Activated CD8-positive, alpha-beta memory T cell treated with anti-CD3 and anti-CD28 coated beads, Interleukin-2, amount 50 U/mL, for 24 hours (primary cell): ENCODE data around the gene NDUFB7.
"Not testable (repeated sequence)": the region's sequence is repeated elsewhere in the genome, so short reads cannot be mapped to it uniquely, and the experiment has no call there.

ENCODE experiments used
- DNase-seq: peaks from one replicate; pipeline ENCODE4 v3.0.0-alpha.2; 2020; ENCODE audit errors: extremely low read depth

The NDUFB7 gene

GRCh38 chr19:14553042-14553938 lies 18.6 kb downstream of the NDUFB7 start:
- no peak for DNase-seq

- not testable (repeated sequence) for DNase-seq
Measured at GRCh38 chr19:14552006-14552360, 19.9 kb downstream of the NDUFB7 start.

- peak; percentile 52 for DNase-seq
Measured at GRCh38 chr19:14551134-14552005, 20.5 kb downstream of the NDUFB7 start.

- DNase-seq: no peak
Measured at GRCh38 chr19:14550201-14550754, 21.6 kb downstream of the NDUFB7 start.

- DNase-seq: no peak
Measured at GRCh38 chr19:14545716-14546082, 26.2 kb downstream of the NDUFB7 start.

- no peak for DNase-seq
Measured at GRCh38 chr19:14544977-14545715, 26.7 kb downstream of the NDUFB7 start.

GRCh38 chr19:14544047-14544446 lies 27.8 kb downstream of the NDUFB7 start:
- no peak for DNase-seq

- DNase-seq: no peak
Measured at GRCh38 chr19:14542711-14543328, 29.0 kb downstream of the NDUFB7 start.

GRCh38 chr19:14541979-14542378 lies 29.9 kb downstream of the NDUFB7 start:
- DNase-seq: not testable (repeated sequence)

GRCh38 chr19:14540741-14541525 lies 30.9 kb downstream of the NDUFB7 start:
- no peak for DNase-seq

GRCh38 chr19:14536926-14537692 lies 34.8 kb downstream of the NDUFB7 start:
- no peak for DNase-seq

- DNase-seq: no peak
Measured at GRCh38 chr19:14533450-14533849, 38.4 kb downstream of the NDUFB7 start.

- DNase-seq: no peak
Measured at GRCh38 chr19:14530506-14530905, 41.4 kb downstream of the NDUFB7 start.

GRCh38 chr19:14530005-14530348 lies 41.9 kb downstream of the NDUFB7 start:
- DNase-seq: no peak

GRCh38 chr19:14529254-14530004 lies 42.4 kb downstream of the NDUFB7 start, which contains the start of gene TECR:
Gene TECR (plus strand): TSS chr19:14529594. CDS start chr19:14529697, 103 bp downstream.
- DNase-seq: peak; percentile 100

- no peak for DNase-seq
Measured at GRCh38 chr19:14528419-14529253, 43.2 kb downstream of the NDUFB7 start.

GRCh38 chr19:14526423-14526822 lies 45.4 kb downstream of the NDUFB7 start:
- no peak for DNase-seq

- DNase-seq: no peak
Measured at GRCh38 chr19:14525729-14526128, 46.1 kb downstream of the NDUFB7 start.
